ENCODE data around the gene PRMT1. TPM values are rescaled to one million over a fixed set of nuclear protein-coding genes. Genes with fewer than 3 reads are reported as not detected.

The PRMT1 gene
- total RNA-seq, 2 donors from 2014 or later: 116 to 118 TPM

GRCh38 chr19:49652551-49653465, 24.3 kb upstream of the PRMT1 start:
- no peak for TF ChIP-seq CTCF (IDR thresholded peaks at IDR 0.05)
- H3K4me3 ChIP-seq: no peak overlapping the region
- H3K27me3 ChIP-seq (replicated peaks; ENCODE audit: insufficient read depth): no peaks in the 10 kb centered on the region
- no peaks in the 10 kb centered on the region for H3K9me3 ChIP-seq
- no peaks in the 10 kb centered on the region for H3K4me1 ChIP-seq (ENCODE audit: control insufficient read depth in 1 of 2, low read depth in 2 of 2)
- H3K36me3 ChIP-seq: peaks cover 71% of the 10 kb centered on the region
- ATAC-seq (ENCODE audit: insufficient number of reproducible peaks, low FRiP score, low read depth) (no peak), DNase-seq (ENCODE audit: low spot score) (no peak)
- H3K27ac ChIP-seq: no peak overlapping the region

- no peak overlapping the region for H3K4me3 ChIP-seq
- no peaks in the 10 kb centered on the region for H3K9me3 ChIP-seq
- H3K27ac ChIP-seq: no peak overlapping the region
- ATAC-seq (ENCODE audit: insufficient number of reproducible peaks, low FRiP score, low read depth) (no peak), DNase-seq (ENCODE audit: low spot score) (no peak)
- H3K4me1 ChIP-seq (ENCODE audit: control insufficient read depth in 1 of 2, low read depth in 2 of 2): no peaks in the 10 kb centered on the region
- H3K36me3 ChIP-seq: peaks cover 76% of the 10 kb centered on the region
- H3K27me3 ChIP-seq (replicated peaks; ENCODE audit: insufficient read depth): no peaks in the 10 kb centered on the region
- no peak for TF ChIP-seq CTCF (IDR thresholded peaks at IDR 0.05)
Measured at GRCh38 chr19:49653466-49653806, 23.6 kb upstream of the PRMT1 start.

GRCh38 chr19:49654581-49654980, 22.5 kb upstream of the PRMT1 start:
- no peak for DNase-seq (ENCODE audit: low spot score)
- H3K27ac ChIP-seq: no peak overlapping the region
- H3K27me3 ChIP-seq (replicated peaks; ENCODE audit: insufficient read depth): no peaks in the 10 kb centered on the region
- no peak for TF ChIP-seq CTCF (IDR thresholded peaks at IDR 0.05)
- H3K36me3 ChIP-seq: peaks cover 81% of the 10 kb centered on the region
- no peaks in the 10 kb centered on the region for H3K4me1 ChIP-seq (ENCODE audit: control insufficient read depth in 1 of 2, low read depth in 2 of 2)
- H3K4me3 ChIP-seq: no peak overlapping the region
- ATAC-seq (ENCODE audit: insufficient number of reproducible peaks, low FRiP score, low read depth): no peak
- H3K9me3 ChIP-seq: no peaks in the 10 kb centered on the region

- Histone ChIP-seq H3K4me1 (ENCODE audit: control insufficient read depth in 1 of 2, low read depth in 2 of 2) (no peaks in the 10 kb centered on the region), H3K4me3 (no peak overlapping the region), H3K36me3 (peaks cover 78% of the 10 kb centered on the region), H3K9me3 (no peaks in the 10 kb centered on the region), H3K27me3 (replicated peaks; ENCODE audit: insufficient read depth) (no peaks in the 10 kb centered on the region), H3K27ac (no peak overlapping the region)
- no peak for TF ChIP-seq CTCF (IDR thresholded peaks at IDR 0.05)
- no peak for DNase-seq (ENCODE audit: low spot score)
- ATAC-seq (ENCODE audit: insufficient number of reproducible peaks, low FRiP score, low read depth): no peak
Measured at GRCh38 chr19:49655570-49656455, 21.3 kb upstream of the PRMT1 start.

- peaks cover 72% of the 10 kb centered on the region for H3K36me3 ChIP-seq
Measured at GRCh38 chr19:49656456-49657109, 20.5 kb upstream of the PRMT1 start.

More at GRCh38 chr19:49656456-49657109, 20.5 kb upstream of the PRMT1 start:
- no peak overlapping the region for H3K27ac ChIP-seq
- H3K27me3 ChIP-seq (replicated peaks; ENCODE audit: insufficient read depth): no peaks in the 10 kb centered on the region
- ATAC-seq (ENCODE audit: insufficient number of reproducible peaks, low FRiP score, low read depth) (no peak), DNase-seq (ENCODE audit: low spot score) (no peak)
- TF ChIP-seq CTCF (IDR thresholded peaks at IDR 0.05): no peak
- H3K9me3 ChIP-seq: no peaks in the 10 kb centered on the region
- no peaks in the 10 kb centered on the region for H3K4me1 ChIP-seq (ENCODE audit: control insufficient read depth in 1 of 2, low read depth in 2 of 2)
- no peak overlapping the region for H3K4me3 ChIP-seq
